ENCODE results near the gene SLC6A6. TPM values are rescaled to one million over a fixed set of nuclear protein-coding genes. Genes with fewer than 3 reads are reported as not detected.

The SLC6A6 gene
- total RNA-seq = 25.5 and 34.2 TPM in 2 replicates

GRCh38 chr3:14402304-14402811 is at the start of gene SLC6A6:
Gene SLC6A6 (plus strand): TSS chr3:14402606. CDS start chr3:14443635, 41,029 bp downstream.

Small RNAs within 50 kb of the gene (small RNA-seq; reads per million reads assigned to genes)
- gene RNA5SP124 = not detected
- gene RNU6-905P = not detected

Other genes with a start within 250 kb of the SLC6A6 start
- 52.0 and 70.3 TPM in 2 replicates for gene XPC, start 224.0 kb upstream of the SLC6A6 start, total RNA-seq
- gene LSM3, start 223.8 kb upstream of the SLC6A6 start, total RNA-seq = 11.7 and 15.4 TPM in 2 replicates
- gene GRIP2, start 137.7 kb downstream of the SLC6A6 start, total RNA-seq = 0.14 TPM in 1 of 2 replicates, not detected in the other
- gene CCDC174, start 249.2 kb downstream of the SLC6A6 start, total RNA-seq = 14.5 and 15.7 TPM in 2 replicates

Data from thoracic aorta endothelial cell (primary cell).